Thoracic aorta (tissue), 2 donors: Measurements from ENCODE around the gene SNRNP25. TPM values are rescaled to one million over a fixed set of nuclear protein-coding genes. Genes with fewer than 3 reads are reported as not detected.

ENCODE experiments used
- ATAC-seq: fragments of 150-250 bp; one replicate; pipeline ENCODE4 v1.8.0; 2017; ENCODE audit warnings: low read depth; ENCODE audit not compliant: insufficient number of reproducible peaks, low FRiP score
- DNase-seq: peaks from one replicate; pipeline ENCODE4 v3.0.0-alpha.2; 2020; ENCODE audit warnings: low spot score
- H3K27ac ChIP-seq, 2 donors: fragments of 200-600 bp; sonication (generic); 1 replicate in 1 of 2; 2 replicates in 1 of 2; pipeline ENCODE4 v1.5.1; 2016; ENCODE audit warnings: mild to moderate bottlenecking in 2 of 2, moderate library complexity in 2 of 2
- H3K27me3 ChIP-seq: fragments of 200-600 bp; sonication (generic); replicated peaks from 2 replicates; pipeline ENCODE4 v1.6.0; 2016; ENCODE audit warnings: mild to moderate bottlenecking; ENCODE audit not compliant: insufficient read depth
- H3K36me3 ChIP-seq: fragments of 200-600 bp; sonication (generic); one replicate; pipeline ENCODE4 v1.5.1; 2016
- H3K4me1 ChIP-seq, 2 donors: fragments of 200-600 bp; sonication (generic); 1 replicate in 1 of 2; 2 replicates in 1 of 2; pipeline versions ENCODE4 v1.5.1 to v1.6.0; 2016; ENCODE audit warnings: low read depth in 2 of 2, mild to moderate bottlenecking in 1 of 2; ENCODE audit not compliant: control insufficient read depth in 1 of 2
- H3K4me3 ChIP-seq: fragments of 200-600 bp; sonication (generic); 2 replicates; pipeline ENCODE4 v1.5.1; 2016; ENCODE audit warnings: mild to moderate bottlenecking
- H3K9me3 ChIP-seq: fragments of 200-600 bp; sonication (generic); 2 replicates; pipeline ENCODE4 v1.5.1; 2016
- total RNA-seq, 2 donors: library from RNA; depleted of rRNA; stranded (reverse); fragments of >200 nt; gene quantifications; one replicate each; pipeline versions ENCODE4 v1.1.0 to v1.2.3, GENCODE V29; 2016
- TF ChIP-seq, protein P1 (sequence below): fragments of 200-600 bp; sonication (generic); IDR thresholded peaks from one replicate; pipeline ENCODE4 v1.5.1; 2019; ENCODE audit warnings: antibody characterized with exemption

SNRNP25 gene
- total RNA-seq, 2 donors from 2014 or later: 6.1 to 16.4 TPM

DNA sequence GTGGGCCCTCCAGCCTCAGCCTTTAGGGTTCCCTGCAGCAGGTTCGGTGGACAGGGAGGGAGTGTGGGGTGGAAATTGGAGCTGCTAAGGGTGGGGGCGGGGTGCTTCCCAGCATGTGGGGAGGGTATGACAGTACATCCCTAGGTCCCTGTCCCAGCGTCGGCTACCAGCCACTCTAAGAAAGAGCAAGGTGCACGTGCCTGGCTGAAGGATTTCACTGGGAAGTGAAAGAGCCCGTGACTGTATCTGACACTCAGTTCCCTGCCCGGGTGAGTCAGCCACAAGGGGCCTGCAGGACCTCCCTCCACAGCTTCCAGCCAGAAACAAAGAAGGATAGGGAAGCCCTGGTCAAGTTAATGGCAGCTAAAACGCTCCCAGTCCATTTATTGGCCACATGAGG lies 4.1 kb downstream of the SNRNP25 start:
- Histone ChIP-seq H3K4me3 (no peak overlapping the region), H3K27ac (no peak overlapping the region), H3K36me3 (peaks cover 60% of the 10 kb centered on the region), H3K9me3 (no peaks in the 10 kb centered on the region), H3K4me1 (peaks cover 2 to 9% of the 10 kb centered on the region in 2 donors), H3K27me3 (no peaks in the 10 kb centered on the region)
- ATAC-seq: no peak
- TF ChIP-seq, protein P1, sequence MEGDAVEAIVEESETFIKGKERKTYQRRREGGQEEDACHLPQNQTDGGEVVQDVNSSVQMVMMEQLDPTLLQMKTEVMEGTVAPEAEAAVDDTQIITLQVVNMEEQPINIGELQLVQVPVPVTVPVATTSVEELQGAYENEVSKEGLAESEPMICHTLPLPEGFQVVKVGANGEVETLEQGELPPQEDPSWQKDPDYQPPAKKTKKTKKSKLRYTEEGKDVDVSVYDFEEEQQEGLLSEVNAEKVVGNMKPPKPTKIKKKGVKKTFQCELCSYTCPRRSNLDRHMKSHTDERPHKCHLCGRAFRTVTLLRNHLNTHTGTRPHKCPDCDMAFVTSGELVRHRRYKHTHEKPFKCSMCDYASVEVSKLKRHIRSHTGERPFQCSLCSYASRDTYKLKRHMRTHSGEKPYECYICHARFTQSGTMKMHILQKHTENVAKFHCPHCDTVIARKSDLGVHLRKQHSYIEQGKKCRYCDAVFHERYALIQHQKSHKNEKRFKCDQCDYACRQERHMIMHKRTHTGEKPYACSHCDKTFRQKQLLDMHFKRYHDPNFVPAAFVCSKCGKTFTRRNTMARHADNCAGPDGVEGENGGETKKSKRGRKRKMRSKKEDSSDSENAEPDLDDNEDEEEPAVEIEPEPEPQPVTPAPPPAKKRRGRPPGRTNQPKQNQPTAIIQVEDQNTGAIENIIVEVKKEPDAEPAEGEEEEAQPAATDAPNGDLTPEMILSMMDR: no peak
- DNase-seq: no peak

DNA sequence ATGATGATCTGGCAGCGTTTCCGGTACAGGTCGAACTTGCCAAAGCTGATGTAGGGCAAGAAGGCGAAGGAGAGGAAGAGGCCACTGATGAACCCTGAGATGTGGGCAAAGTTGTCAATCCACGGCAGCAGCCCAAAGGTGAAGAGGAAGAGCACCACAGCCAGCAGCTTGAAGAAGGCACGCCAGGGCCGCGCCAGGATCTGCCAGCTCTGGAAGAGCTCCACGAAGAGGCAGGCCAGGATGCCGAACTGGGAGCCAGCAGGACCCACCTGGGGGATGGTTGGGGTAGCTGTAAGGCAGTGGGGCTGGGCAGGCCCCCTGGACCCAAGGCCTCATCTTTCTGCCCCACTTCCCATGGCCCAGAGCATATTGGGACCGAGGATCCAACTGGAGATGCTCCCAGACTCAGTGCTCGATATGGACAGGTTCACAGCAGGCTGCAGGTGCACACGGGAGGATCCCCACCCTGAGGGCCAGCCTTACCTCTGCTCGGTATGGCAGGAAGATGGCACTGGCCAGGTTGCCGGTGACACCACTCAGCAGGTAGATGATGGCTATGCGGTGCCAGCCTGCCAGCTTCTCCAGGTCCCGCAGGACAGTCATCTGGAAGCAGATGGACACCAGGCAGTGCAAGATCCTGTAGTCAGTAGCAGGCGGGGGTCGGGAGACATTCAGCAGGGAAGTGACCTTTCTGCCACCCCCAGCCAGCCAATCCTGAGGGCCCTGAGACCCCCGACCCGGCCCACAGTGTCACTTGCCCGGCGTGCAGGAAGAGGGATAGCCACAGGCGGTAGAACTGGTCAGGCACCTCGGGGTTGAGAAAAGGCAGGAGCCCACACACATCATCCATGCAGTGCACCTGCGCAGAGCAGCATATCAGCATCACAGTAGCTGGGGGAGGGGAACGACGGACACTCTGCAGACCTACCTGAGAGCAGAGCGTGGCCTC lies 5.1 kb downstream of the SNRNP25 start:
- TF ChIP-seq, protein P1: no peak
- Histone ChIP-seq H3K27ac (no peak overlapping the region), H3K4me3 (no peak overlapping the region), H3K4me1 (peaks cover 0 to 7% of the 10 kb centered on the region in 2 donors), H3K27me3 (no peaks in the 10 kb centered on the region), H3K9me3 (no peaks in the 10 kb centered on the region), H3K36me3 (peaks cover 71% of the 10 kb centered on the region)
- ATAC-seq (no peak), DNase-seq (no peak)

DNA sequence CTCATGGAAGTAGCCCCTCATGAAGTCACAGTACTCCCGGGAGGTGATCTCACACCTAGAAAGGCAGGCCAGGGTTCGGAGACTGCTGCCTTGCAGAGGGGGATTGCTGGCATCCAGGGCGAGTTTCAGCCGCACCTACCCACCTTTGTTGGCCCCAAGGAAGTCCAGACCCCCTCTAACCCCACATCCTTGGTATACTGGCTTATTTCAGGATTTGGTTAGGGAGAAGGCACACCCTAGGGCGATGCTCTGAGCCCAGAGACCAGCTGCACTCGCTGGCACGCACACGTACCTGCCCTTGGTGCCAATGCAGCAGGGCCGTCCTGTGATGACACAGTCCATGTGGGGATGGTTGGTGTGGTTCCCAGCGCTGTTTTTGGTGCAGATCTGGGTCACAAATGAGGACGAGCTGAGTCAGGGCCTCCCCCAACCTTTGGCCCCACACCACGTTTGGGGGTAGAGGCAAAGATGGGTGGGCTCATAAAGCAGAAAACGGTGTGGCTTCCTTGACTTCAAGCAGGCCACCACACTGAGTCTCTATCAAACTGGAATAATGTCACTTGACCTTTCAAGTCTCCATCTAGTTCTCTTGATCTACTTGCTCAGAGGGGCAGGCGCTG lies 5.9 kb downstream of the SNRNP25 start:
- H3K9me3 ChIP-seq: no peaks in the 10 kb centered on the region
- peaks cover 0 to under 1% of the 10 kb centered on the region in 2 donors for H3K4me1 ChIP-seq
- ATAC-seq: no peak
- H3K27ac ChIP-seq: no peak overlapping the region
- H3K4me3 ChIP-seq: no peak overlapping the region
- no peaks in the 10 kb centered on the region for H3K27me3 ChIP-seq
- TF ChIP-seq, protein P1: no peak
- peaks cover 79% of the 10 kb centered on the region for H3K36me3 ChIP-seq
- DNase-seq: no peak

DNA sequence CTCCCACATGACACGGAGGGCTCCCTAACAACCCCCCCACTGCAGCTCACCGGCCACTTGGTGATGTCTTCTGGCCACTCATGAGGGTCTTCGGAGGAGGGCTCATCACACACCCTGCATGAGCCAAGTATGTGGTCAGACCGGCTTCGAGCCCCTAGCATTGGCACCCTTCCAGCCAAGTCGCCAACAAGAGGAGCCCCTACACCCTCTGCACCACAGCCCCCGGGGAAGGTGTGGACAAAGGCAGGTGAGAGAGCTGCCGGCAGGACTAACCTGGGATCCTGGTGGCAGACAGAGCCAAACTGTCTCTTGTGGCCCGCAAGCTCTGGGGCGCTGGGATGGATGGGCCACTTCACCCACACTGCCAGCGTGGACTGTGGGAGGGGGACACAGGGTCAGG lies 6.5 kb downstream of the SNRNP25 start:
- TF ChIP-seq, protein P1: no peak
- peaks cover 82% of the 10 kb centered on the region for H3K36me3 ChIP-seq
- ATAC-seq (no peak), DNase-seq (no peak)
- no peak overlapping the region for H3K27ac ChIP-seq
- no peaks in the 10 kb centered on the region for H3K9me3 ChIP-seq
- no peak overlapping the region for H3K4me3 ChIP-seq
- no peaks in the 10 kb centered on the region for H3K27me3 ChIP-seq
- peaks cover 0 to 2% of the 10 kb centered on the region in 2 donors for H3K4me1 ChIP-seq
